Measurements from ENCODE around the gene MITF. TPM values are rescaled to one million over a fixed set of nuclear protein-coding genes. Genes with fewer than 3 reads are reported as not detected.

MITF gene
- total RNA-seq, 1 experiment from 2014 or later, result 4.3 TPM

DNA sequence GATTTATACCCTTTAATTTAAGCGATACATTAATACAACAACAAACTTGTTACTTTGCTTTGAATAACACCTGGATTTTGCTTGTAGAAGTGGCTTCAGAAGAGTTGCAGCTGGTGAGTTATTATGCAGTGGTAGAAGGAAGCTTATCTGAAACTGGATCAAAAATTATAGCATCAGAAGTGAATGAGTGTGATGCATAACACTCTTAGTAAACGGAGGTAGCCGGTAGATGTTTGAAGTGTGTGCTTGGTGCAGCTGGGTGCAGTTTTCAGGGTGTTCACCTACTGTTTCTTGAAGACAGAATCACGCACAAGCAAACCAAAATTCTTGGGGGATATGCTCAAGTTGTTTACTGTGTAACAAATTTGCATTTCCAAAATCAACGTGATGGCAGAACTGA is 103.1 kb downstream of the MITF start:
- Histone ChIP-seq H3K4me3 (ENCODE audit: low read depth, low read length) (no peak overlapping the region), H3K4me1 (no peaks in the 10 kb centered on the region), H3K36me3 (ENCODE audit: control insufficient read depth, insufficient read depth, low read length) (no peaks in the 10 kb centered on the region), H3K27me3 (replicated peaks; ENCODE audit: control insufficient read depth, insufficient read depth, low read length) (no peaks in the 10 kb centered on the region), H3K9me3 (no peaks in the 10 kb centered on the region)
- no peak for DNase-seq
- ChIA-PET POLR2A (no interaction called here), CTCF (no interaction called here)
- H3K36me3 Mint-ChIP-seq (ENCODE audit: insufficient read depth, unreplicated experiment), result no peaks in the 10 kb centered on the region
- intact Hi-C loops (cut with micrococcal nuclease; ENCODE audit: unreplicated experiment), result no loop called here
- H3K4me1 Mint-ChIP-seq (ENCODE audit: low read depth, unreplicated experiment), result no peaks in the 10 kb centered on the region
- BruUV-seq (replicated peaks), result no TSS peak
- peaks cover 11% of the 10 kb centered on the region for H3K27me3 Mint-ChIP-seq (ENCODE audit: insufficient read depth, unreplicated experiment)
- H3K4me3 Mint-ChIP-seq (ENCODE audit: unreplicated experiment), result no peak overlapping the region
- TF ChIP-seq, protein P1, sequence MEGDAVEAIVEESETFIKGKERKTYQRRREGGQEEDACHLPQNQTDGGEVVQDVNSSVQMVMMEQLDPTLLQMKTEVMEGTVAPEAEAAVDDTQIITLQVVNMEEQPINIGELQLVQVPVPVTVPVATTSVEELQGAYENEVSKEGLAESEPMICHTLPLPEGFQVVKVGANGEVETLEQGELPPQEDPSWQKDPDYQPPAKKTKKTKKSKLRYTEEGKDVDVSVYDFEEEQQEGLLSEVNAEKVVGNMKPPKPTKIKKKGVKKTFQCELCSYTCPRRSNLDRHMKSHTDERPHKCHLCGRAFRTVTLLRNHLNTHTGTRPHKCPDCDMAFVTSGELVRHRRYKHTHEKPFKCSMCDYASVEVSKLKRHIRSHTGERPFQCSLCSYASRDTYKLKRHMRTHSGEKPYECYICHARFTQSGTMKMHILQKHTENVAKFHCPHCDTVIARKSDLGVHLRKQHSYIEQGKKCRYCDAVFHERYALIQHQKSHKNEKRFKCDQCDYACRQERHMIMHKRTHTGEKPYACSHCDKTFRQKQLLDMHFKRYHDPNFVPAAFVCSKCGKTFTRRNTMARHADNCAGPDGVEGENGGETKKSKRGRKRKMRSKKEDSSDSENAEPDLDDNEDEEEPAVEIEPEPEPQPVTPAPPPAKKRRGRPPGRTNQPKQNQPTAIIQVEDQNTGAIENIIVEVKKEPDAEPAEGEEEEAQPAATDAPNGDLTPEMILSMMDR (IDR thresholded peaks at IDR 0.05; ENCODE audit: insufficient read depth in 1 of 2, low read depth in 1 of 2, low read length in 1 of 2, severe bottlenecking in 1 of 2, unreplicated experiment in 1 of 2), result no peak
- H3K9me3 Mint-ChIP-seq (ENCODE audit: unreplicated experiment), result no peaks in the 10 kb centered on the region
- no peak overlapping the region for H3K27ac Mint-ChIP-seq (ENCODE audit: unreplicated experiment)

GRCh38 chr3:69842789-69843188 is 103.5 kb downstream of the MITF start:
- H3K4me1 Mint-ChIP-seq (ENCODE audit: low read depth, unreplicated experiment), result no peaks in the 10 kb centered on the region
- POLR2A ChIA-PET, result no interaction called here

GRCh38 chr3:69844706-69845105 is 105.4 kb downstream of the MITF start:
- peaks cover 10% of the 10 kb centered on the region for H3K27me3 Mint-ChIP-seq (ENCODE audit: insufficient read depth, unreplicated experiment)
- H3K9me3 Mint-ChIP-seq (ENCODE audit: unreplicated experiment), result no peaks in the 10 kb centered on the region
- no peak overlapping the region for H3K4me3 Mint-ChIP-seq (ENCODE audit: unreplicated experiment)
- no TSS peak for BruUV-seq (replicated peaks)
- H3K36me3 Mint-ChIP-seq (ENCODE audit: insufficient read depth, unreplicated experiment), result no peaks in the 10 kb centered on the region
- POLR2A ChIA-PET, result no interaction called here
- no peak overlapping the region for H3K27ac Mint-ChIP-seq (ENCODE audit: unreplicated experiment)
- intact Hi-C loops (cut with micrococcal nuclease; ENCODE audit: unreplicated experiment), result no loop called here
- DNase-seq, result no peak
- H3K4me1 Mint-ChIP-seq (ENCODE audit: low read depth, unreplicated experiment), result no peaks in the 10 kb centered on the region
- H3K4me1 ChIP-seq, result no peaks in the 10 kb centered on the region
- no peaks in the 10 kb centered on the region for H3K9me3 ChIP-seq
- no peaks in the 10 kb centered on the region for H3K36me3 ChIP-seq (ENCODE audit: control insufficient read depth, insufficient read depth, low read length)
- H3K27me3 ChIP-seq (replicated peaks; ENCODE audit: control insufficient read depth, insufficient read depth, low read length), result no peaks in the 10 kb centered on the region
- TF ChIP-seq, protein P1 (IDR thresholded peaks at IDR 0.05; ENCODE audit: insufficient read depth in 1 of 2, low read depth in 1 of 2, low read length in 1 of 2, severe bottlenecking in 1 of 2, unreplicated experiment in 1 of 2), result no peak
- no peak overlapping the region for H3K4me3 ChIP-seq (ENCODE audit: low read depth, low read length)
- CTCF ChIA-PET, result no interaction called here

More at GRCh38 chr3:69842789-69843188, 103.5 kb downstream of the MITF start:
- TF ChIP-seq, protein P1 (IDR thresholded peaks at IDR 0.05; ENCODE audit: insufficient read depth in 1 of 2, low read depth in 1 of 2, low read length in 1 of 2, severe bottlenecking in 1 of 2, unreplicated experiment in 1 of 2), result no peak
- Histone ChIP-seq H3K36me3 (ENCODE audit: control insufficient read depth, insufficient read depth, low read length) (no peaks in the 10 kb centered on the region), H3K4me3 (ENCODE audit: low read depth, low read length) (no peak overlapping the region), H3K9me3 (no peaks in the 10 kb centered on the region), H3K27me3 (replicated peaks; ENCODE audit: control insufficient read depth, insufficient read depth, low read length) (no peaks in the 10 kb centered on the region), H3K4me1 (no peaks in the 10 kb centered on the region)
- CTCF ChIA-PET, result no interaction called here
- intact Hi-C loops (cut with micrococcal nuclease; ENCODE audit: unreplicated experiment), result no loop called here
- no TSS peak for BruUV-seq (replicated peaks)
- Mint-ChIP-seq H3K27ac (ENCODE audit: unreplicated experiment) (no peak overlapping the region), H3K36me3 (ENCODE audit: insufficient read depth, unreplicated experiment) (no peaks in the 10 kb centered on the region), H3K9me3 (ENCODE audit: unreplicated experiment) (no peaks in the 10 kb centered on the region), H3K4me3 (ENCODE audit: unreplicated experiment) (no peak overlapping the region), H3K27me3 (ENCODE audit: insufficient read depth, unreplicated experiment) (peaks cover 10% of the 10 kb centered on the region)
- DNase-seq, result no peak

Measured in Caco-2 (cell line).